Brain microvascular endothelial cell (primary cell): Measurements from ENCODE around the gene GRAP.
"Not testable (repeated sequence)": the region's sequence is repeated elsewhere in the genome, so short reads cannot be mapped to it uniquely, and the experiment has no call there.

ENCODE experiments used
- DNase-seq: peaks from one replicate; pipeline ENCODE4 v3.0.0-alpha.2; 2020
- H3K27ac ChIP-seq: fragments of 250-450 bp; sonication (Bioruptor Pico); 2 replicates; pipeline ENCODE4 v1.5.1; 2020; ENCODE audit warnings: mild to moderate bottlenecking, moderate library complexity
- H3K27me3 ChIP-seq: fragments of 250-450 bp; sonication (Bioruptor Pico); replicated peaks from 2 replicates; pipeline ENCODE4 v1.5.1; 2020; ENCODE audit warnings: mild to moderate bottlenecking
- H3K36me3 ChIP-seq: fragments of 250-450 bp; sonication (Bioruptor Pico); replicated peaks from 2 replicates; pipeline ENCODE4 v1.5.1; 2020; ENCODE audit warnings: mild to moderate bottlenecking
- H3K4me3 ChIP-seq: 2 replicates; pipeline ENCODE4 v1.5.1; 2011; ENCODE audit warnings: low read depth, mild to moderate bottlenecking, control low read depth, low read length, moderate library complexity
- in situ Hi-C: cut with HindIII; loops from 2 replicates; pipeline ENCODE4 v1.10.0; 2017; ENCODE audit warnings: low sequenced_read_pairs, low pct_ligation_motif_present
- TF ChIP-seq, protein P1 (sequence below): IDR thresholded peaks from 2 replicates; pipeline ENCODE4 v1.5.1; 2011; ENCODE audit warnings: low read depth, mild to moderate bottlenecking, moderate library complexity, low read length, control low read depth, inconsistent platforms; ENCODE audit errors: missing control alignments

Gene GRAP

DNA sequence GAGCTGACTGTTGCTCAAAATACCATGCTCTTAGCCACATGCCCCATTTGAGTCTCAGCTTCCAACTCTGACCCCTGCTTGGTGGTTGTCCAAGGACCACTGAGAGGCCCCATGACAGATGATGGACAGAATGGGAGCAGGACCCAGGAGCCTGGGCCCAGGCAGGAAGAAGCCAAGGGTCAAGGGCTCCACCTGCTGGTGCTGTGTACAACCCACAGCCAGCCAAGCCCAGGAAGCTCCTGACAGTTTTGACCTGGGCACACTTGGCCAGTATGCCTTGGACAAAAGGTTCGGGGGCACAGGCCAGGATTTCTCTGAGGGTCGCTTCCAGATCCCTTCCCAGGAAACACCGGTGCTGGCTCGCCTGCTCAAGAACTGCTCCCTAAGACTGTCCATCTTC, 15.0 kb downstream of the GRAP start:
- H3K4me3 ChIP-seq, in situ Hi-C loops, H3K36me3 ChIP-seq, H3K27ac ChIP-seq, H3K27me3 ChIP-seq: not testable (repeated sequence)
- DNase-seq = peak; percentile 50
- TF ChIP-seq, protein P1, sequence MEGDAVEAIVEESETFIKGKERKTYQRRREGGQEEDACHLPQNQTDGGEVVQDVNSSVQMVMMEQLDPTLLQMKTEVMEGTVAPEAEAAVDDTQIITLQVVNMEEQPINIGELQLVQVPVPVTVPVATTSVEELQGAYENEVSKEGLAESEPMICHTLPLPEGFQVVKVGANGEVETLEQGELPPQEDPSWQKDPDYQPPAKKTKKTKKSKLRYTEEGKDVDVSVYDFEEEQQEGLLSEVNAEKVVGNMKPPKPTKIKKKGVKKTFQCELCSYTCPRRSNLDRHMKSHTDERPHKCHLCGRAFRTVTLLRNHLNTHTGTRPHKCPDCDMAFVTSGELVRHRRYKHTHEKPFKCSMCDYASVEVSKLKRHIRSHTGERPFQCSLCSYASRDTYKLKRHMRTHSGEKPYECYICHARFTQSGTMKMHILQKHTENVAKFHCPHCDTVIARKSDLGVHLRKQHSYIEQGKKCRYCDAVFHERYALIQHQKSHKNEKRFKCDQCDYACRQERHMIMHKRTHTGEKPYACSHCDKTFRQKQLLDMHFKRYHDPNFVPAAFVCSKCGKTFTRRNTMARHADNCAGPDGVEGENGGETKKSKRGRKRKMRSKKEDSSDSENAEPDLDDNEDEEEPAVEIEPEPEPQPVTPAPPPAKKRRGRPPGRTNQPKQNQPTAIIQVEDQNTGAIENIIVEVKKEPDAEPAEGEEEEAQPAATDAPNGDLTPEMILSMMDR = peak; percentile 41

DNA sequence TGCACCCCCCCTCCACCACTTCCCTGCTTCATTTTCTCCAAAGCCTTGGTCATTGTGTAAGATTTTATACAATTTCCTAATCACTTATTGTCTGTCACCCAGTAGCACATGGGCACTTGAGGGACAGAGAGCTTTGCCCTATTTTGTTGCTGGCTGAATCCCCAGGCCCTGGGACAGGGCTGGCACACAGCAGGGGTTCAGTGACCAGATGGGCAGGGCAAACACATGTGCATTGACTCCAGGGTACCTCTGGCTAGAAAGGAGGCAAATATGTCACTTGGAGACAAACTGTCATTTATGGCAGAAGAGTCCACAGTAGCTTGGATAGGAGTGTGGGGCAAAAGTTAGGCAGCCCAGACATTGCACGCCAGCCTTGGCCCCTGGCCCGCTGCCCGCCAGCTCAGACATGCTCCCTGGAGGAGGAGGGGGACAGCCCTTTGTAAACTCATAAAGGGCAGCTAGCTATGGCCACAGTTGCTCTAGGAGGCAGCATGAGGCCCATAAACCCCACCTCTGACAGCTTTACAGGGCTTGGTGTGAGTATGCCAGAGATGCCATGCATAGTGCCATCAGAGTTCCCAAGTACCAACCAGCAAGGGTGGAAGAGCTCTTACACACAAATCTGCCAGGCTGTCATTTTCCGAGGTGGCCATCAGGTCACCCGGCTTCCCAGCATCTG, 15.8 kb downstream of the GRAP start:
- H3K4me3 ChIP-seq, in situ Hi-C loops: not testable (repeated sequence)

GRCh38 chr17:19029740-19030139, 17.0 kb downstream of the GRAP start:
- H3K27me3 ChIP-seq, H3K36me3 ChIP-seq, in situ Hi-C loops, H3K4me3 ChIP-seq, H3K27ac ChIP-seq: not testable (repeated sequence)
- DNase-seq = peak; percentile 63

More for the DNA sequence above, 15.8 kb downstream of the GRAP start:
- DNase-seq, H3K27me3 ChIP-seq, H3K36me3 ChIP-seq, H3K27ac ChIP-seq: not testable (repeated sequence)

- H3K27ac ChIP-seq, in situ Hi-C loops, DNase-seq, H3K4me3 ChIP-seq, H3K36me3 ChIP-seq, H3K27me3 ChIP-seq: not testable (repeated sequence)
Measured at GRCh38 chr17:19028671-19029070, 18.1 kb downstream of the GRAP start.

GRCh38 chr17:19024101-19025078, 22.4 kb downstream of the GRAP start:
- Histone ChIP-seq H3K27me3 (no peaks in the 10 kb centered on the region), H3K4me3 (no peak overlapping the region), H3K36me3 (no peaks in the 10 kb centered on the region), H3K27ac (no peak overlapping the region)
- DNase-seq = peak; percentile 25
- TF ChIP-seq, protein P1 = no peak
- in situ Hi-C loops = no loop called here

- Histone ChIP-seq H3K27me3 (peaks cover 2% of the 10 kb centered on the region), H3K4me3 (no peak overlapping the region), H3K36me3 (no peaks in the 10 kb centered on the region), H3K27ac (no peak overlapping the region)
- TF ChIP-seq, protein P1 = no peak
- in situ Hi-C loops = no loop called here
- no peak for DNase-seq
Measured at GRCh38 chr17:19023209-19023999, 23.4 kb downstream of the GRAP start.

- peaks cover 2% of the 10 kb centered on the region for H3K27me3 ChIP-seq
- TF ChIP-seq, protein P1 = no peak
- H3K4me3 ChIP-seq = no peak overlapping the region
- H3K36me3 ChIP-seq = no peaks in the 10 kb centered on the region
- DNase-seq = no peak
- no peak overlapping the region for H3K27ac ChIP-seq
- in situ Hi-C loops = no loop called here
Measured at GRCh38 chr17:19022747-19023146, 24.0 kb downstream of the GRAP start.
